K562 (cell line): ENCODE results near the gene SEMA3G. TPM values are rescaled to one million over a fixed set of nuclear protein-coding genes. Genes with fewer than 3 reads are reported as not detected.
A peak's percentile ranks its signal among the peaks of the same experiment; 100 is the strongest.

Experiments used
- ARID3A ChIP-seq: IDR thresholded peaks from 2 replicates; pipeline ENCODE4 v1.6.1; 2012; ENCODE audit warnings: low read depth, low read length, improper control_type of control experiment, borderline replicate concordance
- ASH1L ChIP-seq: fragments of 450-650 bp; IDR thresholded peaks from 2 replicates; pipeline ENCODE4 v1.6.1; 2018; ENCODE audit warnings: borderline replicate concordance, mild to moderate bottlenecking, low read depth; ENCODE audit not compliant: partially characterized antibody
- HOMEZ ChIP-seq: fragments of 250-450 bp; sonication (Bioruptor Pico); IDR thresholded peaks from 2 replicates; pipeline ENCODE4 v1.4.0; 2020; ENCODE audit warnings: mild to moderate bottlenecking, moderate library complexity
- PHTF2 ChIP-seq: fragments of 250-450 bp; sonication (Bioruptor Pico); IDR thresholded peaks from 2 replicates; pipeline ENCODE4 v1.5.0; 2021; ENCODE audit warnings: mild to moderate bottlenecking
- RBM25 ChIP-seq: fragments of 200-400 bp; formaldehyde crosslinking; IDR thresholded peaks from 2 replicates; pipeline ENCODE4 v1.6.1; 2018; ENCODE audit warnings: low read length, low read depth, moderate library complexity; ENCODE audit not compliant: severe bottlenecking
- RBM39 ChIP-seq: fragments of 200-400 bp; formaldehyde crosslinking; optimal IDR thresholded peaks from 2 replicates; pipeline ENCODE3; 2018; ENCODE audit warnings: low read depth, low read length
- REST ChIP-seq, 2 experiments: fragments of 450-650 bp; formaldehyde crosslinking in 1 of 2; IDR thresholded peaks; 2 replicates each; pipeline versions ENCODE4 v1.4.0 to v1.6.1; 2014 to 2020; ENCODE audit warnings: mild to moderate bottlenecking in 2 of 2, borderline replicate concordance in 1 of 2, low read depth in 1 of 2
- ZNF121 ChIP-seq: sonication (generic); formaldehyde crosslinking; conservative IDR thresholded peaks from 2 replicates; pipeline ENCODE4 v1.8.0; 2022; ENCODE audit warnings: missing genetic modification reagents
- ZNF766 ChIP-seq: fragments of 200-800 bp; sonication (Bioruptor generic); conservative IDR thresholded peaks from 2 replicates; pipeline ENCODE4 v1.6.1; 2016; ENCODE audit warnings: missing genetic modification characterization, missing compliant biosample characterization
- polyA plus RNA-seq, 8 experiments: library from polyadenylated mRNA; depleted of rRNA in 4 of 8; stranded (reverse) in 5 of 8; unstranded in 3 of 8; fragments of >200 nt; fragmentation: Nextera tagmentation in 2 of 8; fragmentation: Illumina TruSeq in 1 of 8; extraction: Ambion mirVana in 2 of 8; extraction: Trizol in 1 of 8; gene quantifications; 2 replicates each; pipeline versions ENCODE4 v1.2.1 to v1.2.3, GENCODE V29; 2011 to 2014; ENCODE audit warnings: inconsistent platforms in 1 of 8, missing spikeins in 1 of 8
- total RNA-seq, 7 experiments: library from RNA; depleted of rRNA in 6 of 7; stranded (reverse); fragments of >200 nt in 6 of 7; fragmentation: Illumina TruSeq in 2 of 7; extraction: Trizol in 2 of 7; gene quantifications; 2 replicates each; pipeline versions ENCODE4 v1.2.1 to v1.2.3, GENCODE V29; 2011 to 2021; ENCODE audit warnings: low replicate concordance in 1 of 7
- TF ChIP-seq, protein P1 (sequence below): sonication (generic); formaldehyde crosslinking; IDR thresholded peaks from 2 replicates; pipeline ENCODE4 v1.8.1; 2023; ENCODE audit warnings: mild to moderate bottlenecking, missing genetic modification reagents, moderate library complexity
- TF ChIP-seq, protein P2 (sequence below): fragments of 450-650 bp; formaldehyde crosslinking; IDR thresholded peaks from 2 replicates; pipeline ENCODE4 v1.4.0; 2020; ENCODE audit warnings: mild to moderate bottlenecking, moderate library complexity

Gene SEMA3G
- total and polyA plus RNA-seq, 9 of the 15 experiments (the other 6 are each of a cell fraction or from before 2014, with no cell fraction given): 0.04 to 0.07 (median 0.05) TPM; not detected in 6

DNA sequence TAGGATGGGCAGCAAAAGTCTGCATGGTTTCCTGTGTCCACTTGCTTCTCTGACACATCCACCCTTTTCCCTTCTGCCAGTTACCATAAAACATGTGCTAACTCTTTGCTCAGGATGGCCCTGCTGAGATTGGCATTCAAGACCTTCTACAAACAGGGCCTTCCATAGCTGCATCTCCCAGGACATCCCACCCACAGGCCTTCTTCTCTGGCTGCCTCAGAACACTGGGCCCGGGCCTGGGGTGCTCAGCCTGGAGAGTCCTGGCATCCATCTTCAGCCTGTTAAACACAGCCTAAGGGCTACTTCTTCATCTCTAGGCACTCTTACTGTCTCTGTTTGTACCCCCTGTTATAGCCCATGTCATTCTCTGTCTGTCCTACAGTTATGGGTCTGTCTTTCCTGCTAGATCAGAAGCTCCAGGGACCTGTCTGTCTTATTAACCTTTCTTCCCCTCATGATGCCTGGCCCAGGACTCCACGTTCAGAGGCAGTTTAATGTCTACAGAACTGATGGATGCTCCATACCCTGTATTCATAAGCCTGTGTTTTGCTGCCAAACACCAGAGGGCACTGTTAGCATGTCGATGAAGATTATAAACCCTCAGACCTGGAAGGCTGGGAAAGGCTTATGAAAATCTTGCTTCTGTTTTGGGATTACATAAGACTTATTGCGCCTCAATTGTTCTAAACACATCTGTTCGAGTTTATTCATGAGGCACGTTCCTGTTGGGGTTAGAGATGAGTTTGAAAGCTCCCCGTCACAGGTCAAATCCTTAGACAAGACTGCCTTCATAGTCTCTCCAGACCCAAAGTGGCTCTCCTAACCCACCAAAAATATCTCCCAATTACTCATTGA lies 16.5 kb downstream of the SEMA3G start (continued):
- TF ChIP-seq REST (IDR thresholded peaks at IDR 0.05; ENCODE audit: borderline replicate concordance) (peak; percentile 62; the same call in 1 of the 2 replicates), REST (CRISPR knock-in tag; IDR thresholded peaks at IDR 0.05; ENCODE audit: low read depth) (no peak), RBM25 (no peak), ARID3A (no peak), ZNF121 (CRISPR knock-in tag) (no peak), RBM39 (no peak), ZNF766 (CRISPR knock-in tag) (no peak), ASH1L (no peak), PHTF2 (no peak), HOMEZ (CRISPR knock-in tag) (no peak)
- TF ChIP-seq, protein P1, sequence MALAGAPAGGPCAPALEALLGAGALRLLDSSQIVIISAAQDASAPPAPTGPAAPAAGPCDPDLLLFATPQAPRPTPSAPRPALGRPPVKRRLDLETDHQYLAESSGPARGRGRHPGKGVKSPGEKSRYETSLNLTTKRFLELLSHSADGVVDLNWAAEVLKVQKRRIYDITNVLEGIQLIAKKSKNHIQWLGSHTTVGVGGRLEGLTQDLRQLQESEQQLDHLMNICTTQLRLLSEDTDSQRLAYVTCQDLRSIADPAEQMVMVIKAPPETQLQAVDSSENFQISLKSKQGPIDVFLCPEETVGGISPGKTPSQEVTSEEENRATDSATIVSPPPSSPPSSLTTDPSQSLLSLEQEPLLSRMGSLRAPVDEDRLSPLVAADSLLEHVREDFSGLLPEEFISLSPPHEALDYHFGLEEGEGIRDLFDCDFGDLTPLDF: no peak
- TF ChIP-seq, protein P2, sequence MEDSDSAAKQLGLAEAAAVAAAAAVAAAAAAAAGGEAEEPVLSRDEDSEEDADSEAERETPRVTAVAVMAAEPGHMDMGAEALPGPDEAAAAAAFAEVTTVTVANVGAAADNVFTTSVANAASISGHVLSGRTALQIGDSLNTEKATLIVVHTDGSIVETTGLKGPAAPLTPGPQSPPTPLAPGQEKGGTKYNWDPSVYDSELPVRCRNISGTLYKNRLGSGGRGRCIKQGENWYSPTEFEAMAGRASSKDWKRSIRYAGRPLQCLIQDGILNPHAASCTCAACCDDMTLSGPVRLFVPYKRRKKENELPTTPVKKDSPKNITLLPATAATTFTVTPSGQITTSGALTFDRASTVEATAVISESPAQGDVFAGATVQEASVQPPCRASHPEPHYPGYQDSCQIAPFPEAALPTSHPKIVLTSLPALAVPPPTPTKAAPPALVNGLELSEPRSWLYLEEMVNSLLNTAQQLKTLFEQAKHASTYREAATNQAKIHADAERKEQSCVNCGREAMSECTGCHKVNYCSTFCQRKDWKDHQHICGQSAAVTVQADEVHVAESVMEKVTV (CRISPR knock-in tag): peak; percentile 45
